Ectodermal cell (in vitro differentiated cells): ENCODE data around the gene C17orf75.
"Not testable (repeated sequence)": the region's sequence is repeated elsewhere in the genome, so short reads cannot be mapped to it uniquely, and the experiment has no call there.

ENCODE experiments used
- H3K27ac ChIP-seq: 2 replicates; pipeline ENCODE4 v1.7.0; 2013; ENCODE audit warnings: mild to moderate bottlenecking, low read depth, low read length; ENCODE audit not compliant: insufficient read depth, poor library complexity, severe bottlenecking
- H3K27me3 ChIP-seq: 2 replicates; pipeline ENCODE4 v1.7.0; 2013; ENCODE audit warnings: mild to moderate bottlenecking, low read length; ENCODE audit not compliant: insufficient read depth, control insufficient read depth, poor library complexity, severe bottlenecking
- H3K36me3 ChIP-seq: one replicate; pipeline ENCODE4 v1.7.0; 2013; ENCODE audit warnings: low read length; ENCODE audit not compliant: control insufficient read depth, insufficient read depth
- H3K4me1 ChIP-seq: one replicate; pipeline ENCODE4 v1.7.0; 2013; ENCODE audit warnings: low read length; ENCODE audit not compliant: control insufficient read depth, insufficient read depth
- H3K4me3 ChIP-seq: 2 replicates; pipeline ENCODE4 v1.7.0; 2013; ENCODE audit warnings: low read depth, low read length, control low read depth; ENCODE audit not compliant: insufficient read depth
- H3K9me3 ChIP-seq: 2 replicates; pipeline ENCODE4 v1.7.0; 2013; ENCODE audit warnings: mild to moderate bottlenecking, low read length, moderate library complexity; ENCODE audit not compliant: control insufficient read depth
- WGBS, 2 experiments: methylation state at CpG; one replicate each; pipeline ENCODE4 v1.1.7; 2013; ENCODE audit warnings: missing lambda C conversion rate in 2 of 2; 5-methylcytosine and 5-hydroxymethylcytosine counted together

C17orf75 gene

GRCh38 chr17:32361270-32361669 lies 19.3 kb upstream of the C17orf75 start:
- no peaks in the 10 kb centered on the region for H3K9me3 ChIP-seq
- peaks cover 62% of the 10 kb centered on the region for H3K36me3 ChIP-seq
- no peak overlapping the region for H3K4me3 ChIP-seq
- no peaks in the 10 kb centered on the region for H3K27me3 ChIP-seq
- no peak overlapping the region for H3K27ac ChIP-seq
- 100% methylated on average over 1 of the region's 1 CpG; no CpG with 5 or more reads in 1 of the 2 experiments for WGBS, 2 experiments
- H3K4me1 ChIP-seq, result no peaks in the 10 kb centered on the region

DNA sequence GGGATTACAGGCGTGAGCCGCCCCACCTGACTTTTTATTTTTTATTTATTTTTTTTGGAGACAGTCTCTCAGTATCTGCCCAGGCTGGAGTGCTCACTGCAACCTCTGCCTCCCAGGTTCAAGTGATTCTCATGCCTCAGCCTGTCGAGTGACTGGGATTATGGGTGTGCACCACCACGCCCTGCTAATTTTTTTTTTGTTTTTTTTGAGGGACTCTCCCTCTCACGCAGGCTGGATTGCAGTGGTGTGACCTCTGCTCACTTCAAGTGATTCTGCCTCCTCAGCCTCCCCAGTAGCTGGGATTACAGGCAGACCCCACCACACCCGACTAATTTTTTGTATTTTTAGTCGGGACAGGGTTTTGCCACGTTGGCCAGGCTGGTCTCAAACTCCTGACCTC lies 15.6 kb upstream of the C17orf75 start:
- H3K4me1 ChIP-seq, result no peaks in the 10 kb centered on the region
- no peak overlapping the region for H3K27ac ChIP-seq
- 93 to 94% methylated on average over 8 of the region's 8 CpGs for WGBS, 2 experiments
- H3K9me3 ChIP-seq, result no peaks in the 10 kb centered on the region
- H3K4me3 ChIP-seq, result no peak overlapping the region
- peaks cover 53% of the 10 kb centered on the region for H3K36me3 ChIP-seq
- H3K27me3 ChIP-seq, result no peaks in the 10 kb centered on the region

GRCh38 chr17:32356750-32357149 lies 14.8 kb upstream of the C17orf75 start:
- H3K27ac ChIP-seq, result no peak overlapping the region
- no peaks in the 10 kb centered on the region for H3K27me3 ChIP-seq
- no peaks in the 10 kb centered on the region for H3K9me3 ChIP-seq
- H3K4me3 ChIP-seq, result no peak overlapping the region
- 96% methylated on average over 5 of the region's 5 CpGs for WGBS, 2 experiments
- no peaks in the 10 kb centered on the region for H3K4me1 ChIP-seq
- H3K36me3 ChIP-seq, result peaks cover 44% of the 10 kb centered on the region

- Histone ChIP-seq H3K9me3 (no peaks in the 10 kb centered on the region), H3K4me3 (no peak overlapping the region), H3K36me3 (peaks cover 42% of the 10 kb centered on the region), H3K27ac (no peak overlapping the region), H3K4me1 (no peaks in the 10 kb centered on the region), H3K27me3 (no peaks in the 10 kb centered on the region)
- 100% methylated on average over 1 of the region's 3 CpGs for WGBS, 2 experiments
These were observed 14.4 kb upstream of the C17orf75 start for GRCh38 chr17:32356378-32356743.

- Histone ChIP-seq H3K4me3 (no peak overlapping the region), H3K9me3 (no peaks in the 10 kb centered on the region), H3K27me3 (no peaks in the 10 kb centered on the region), H3K27ac (no peak overlapping the region), H3K36me3 (peaks cover 36% of the 10 kb centered on the region), H3K4me1 (no peaks in the 10 kb centered on the region)
- WGBS, 2 experiments, result 94 to 96% methylated on average over 6 of the region's 6 CpGs
These were observed 13.8 kb upstream of the C17orf75 start for GRCh38 chr17:32355649-32356377.

- H3K27me3 ChIP-seq, H3K4me1 ChIP-seq, H3K27ac ChIP-seq, H3K9me3 ChIP-seq: not testable (repeated sequence)
- WGBS, 2 experiments, result 93% methylated on average over 9 of the region's 9 CpGs
- peak overlapping the region; percentile 75 for H3K4me3 ChIP-seq
- H3K36me3 ChIP-seq, result peaks cover 19% of the 10 kb centered on the region
These were observed 10.8 kb upstream of the C17orf75 start for GRCh38 chr17:32352734-32353133.

DNA sequence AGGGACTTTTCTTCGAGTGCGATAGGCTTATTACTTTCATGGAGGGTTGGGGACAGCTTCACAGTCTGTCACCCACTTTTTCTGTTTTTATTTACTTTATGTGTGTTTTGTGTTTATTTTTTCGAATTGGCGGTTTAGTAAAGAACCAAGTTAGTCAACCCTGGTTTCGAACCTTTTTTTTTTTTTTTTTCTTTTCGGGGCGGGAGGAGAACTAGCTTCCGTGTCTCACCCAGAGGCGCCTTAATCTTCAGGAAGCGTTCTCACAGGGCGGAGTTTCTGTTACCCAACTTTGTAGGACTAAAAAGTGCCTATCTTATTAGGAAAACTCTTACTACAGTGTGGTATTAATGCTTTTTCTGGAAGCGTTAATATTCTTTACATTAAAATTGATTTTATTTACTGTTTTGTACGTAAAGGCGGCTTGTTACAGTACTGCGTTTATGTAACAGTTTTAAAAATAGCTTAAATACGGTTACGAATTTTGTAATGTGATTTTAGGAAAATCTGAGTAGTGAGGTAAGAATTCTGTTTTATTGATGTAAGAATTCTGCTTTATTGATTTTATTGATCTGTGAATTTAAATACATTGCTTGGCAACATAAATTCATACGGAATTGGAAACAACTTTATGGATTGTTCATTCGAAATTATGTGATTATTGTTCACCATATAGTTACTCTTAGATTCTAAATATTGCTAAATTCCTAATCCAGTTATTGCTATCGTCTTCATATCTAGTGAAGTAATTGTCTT lies 8.9 kb upstream of the C17orf75 start:
- H3K4me3 ChIP-seq, result peak overlapping the region; percentile 75
- H3K27me3 ChIP-seq, result no peaks in the 10 kb centered on the region
- no peaks in the 10 kb centered on the region for H3K4me1 ChIP-seq
- peak overlapping the region; percentile 90 for H3K27ac ChIP-seq
- H3K9me3 ChIP-seq, result no peaks in the 10 kb centered on the region
- 1 to 3% methylated on average over 14 to 18 of the region's 20 CpGs for WGBS, 2 experiments
- H3K36me3 ChIP-seq, result peaks cover 14% of the 10 kb centered on the region

DNA sequence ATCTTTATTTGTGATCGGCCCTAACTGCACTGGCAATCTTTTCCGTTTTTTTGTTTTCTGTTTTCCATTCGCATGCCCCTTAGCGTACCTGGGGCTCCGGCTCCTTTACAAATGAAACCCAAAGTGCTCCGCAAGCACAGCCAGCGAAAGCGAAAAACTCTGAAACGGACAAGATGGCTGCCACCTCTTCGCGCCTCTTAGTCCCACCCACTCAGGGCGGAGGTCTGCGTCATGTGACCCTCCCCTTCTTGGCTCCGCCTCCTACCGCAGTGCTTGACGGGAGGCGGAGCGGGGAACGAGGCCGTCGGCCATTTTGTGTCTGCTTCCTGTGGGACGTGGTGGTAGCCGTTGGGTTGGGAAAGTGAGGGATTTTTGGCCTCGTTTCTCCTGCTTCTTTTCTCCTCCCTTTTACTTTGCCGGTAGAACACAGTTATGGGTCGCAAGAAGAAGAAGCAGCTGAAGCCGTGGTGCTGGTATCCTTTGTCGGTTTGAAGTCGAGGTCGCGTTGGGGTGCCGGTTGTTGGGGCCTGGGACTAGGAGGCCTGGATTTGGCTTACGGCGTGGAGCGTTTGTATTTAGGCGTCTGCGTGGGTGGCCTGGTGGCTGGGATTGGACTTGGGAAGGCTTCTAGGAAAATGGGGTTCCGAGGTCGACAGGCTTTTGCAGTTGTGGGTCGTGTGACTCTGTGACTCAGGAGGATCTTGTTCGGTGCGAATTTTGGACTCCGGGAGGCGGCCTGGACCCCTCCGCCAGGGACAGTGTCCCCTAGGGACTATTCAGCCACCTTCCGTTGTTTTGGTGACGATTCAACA lies 8.1 kb upstream of the C17orf75 start, which contains the start of gene ZNF207:
TSS of gene ZNF207 (plus strand) at position 304 of the 812 bp plus-strand sequence. CDS start at position 433, 129 bp downstream.
- H3K9me3 ChIP-seq, result no peaks in the 10 kb centered on the region
- WGBS, 2 experiments, result 1 to 2% methylated on average over 47 of the region's 47 CpGs
- peaks cover 9% of the 10 kb centered on the region for H3K36me3 ChIP-seq
- no peaks in the 10 kb centered on the region for H3K4me1 ChIP-seq
- H3K27me3 ChIP-seq, result no peaks in the 10 kb centered on the region
- H3K4me3 ChIP-seq, result peak within 1 kb of the TSS; percentile 75
- peak within 1 kb of the TSS; percentile 90 for H3K27ac ChIP-seq

GRCh38 chr17:32349503-32349853 lies 7.5 kb upstream of the C17orf75 start:
- Histone ChIP-seq H3K4me1 (no peaks in the 10 kb centered on the region), H3K27ac (peak overlapping the region; percentile 90), H3K36me3 (peaks cover 8% of the 10 kb centered on the region), H3K4me3 (peak overlapping the region; percentile 75), H3K9me3 (no peaks in the 10 kb centered on the region), H3K27me3 (no peaks in the 10 kb centered on the region)
- 49 to 52% methylated on average over 15 of the region's 15 CpGs for WGBS, 2 experiments

DNA sequence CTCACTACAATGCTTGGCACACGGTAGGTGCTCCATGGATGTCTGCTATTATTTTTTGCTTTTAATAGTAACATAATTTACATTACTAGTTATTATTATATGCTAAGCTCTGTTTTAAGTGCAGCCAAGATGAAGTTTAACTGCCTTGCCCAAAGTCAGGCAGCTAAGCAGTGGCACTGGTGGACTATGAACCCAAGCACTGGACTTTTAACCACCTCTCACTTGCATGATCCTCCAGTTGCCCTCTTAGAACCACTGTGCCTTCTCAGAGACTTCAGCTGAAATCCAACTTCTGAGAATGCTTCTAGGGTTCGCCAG lies 6.5 kb upstream of the C17orf75 start:
- no peaks in the 10 kb centered on the region for H3K27me3 ChIP-seq
- H3K4me1 ChIP-seq, result no peaks in the 10 kb centered on the region
- no peaks in the 10 kb centered on the region for H3K9me3 ChIP-seq
- no peaks in the 10 kb centered on the region for H3K36me3 ChIP-seq
- WGBS, 2 experiments, result 86 to 94% methylated on average over 1 to 2 of the region's 2 CpGs
- H3K4me3 ChIP-seq, result no peak overlapping the region
- no peak overlapping the region for H3K27ac ChIP-seq
